ENCODE measurements around the gene ARHGAP33.

The ARHGAP33 gene

GRCh38 chr19:35779033-35779432 is 3.7 kb downstream of the ARHGAP33 start:
- DNase-seq, result no peak

GRCh38 chr19:35780058-35780457 is 4.7 kb downstream of the ARHGAP33 start:
- DNase-seq, result no peak

DNA sequence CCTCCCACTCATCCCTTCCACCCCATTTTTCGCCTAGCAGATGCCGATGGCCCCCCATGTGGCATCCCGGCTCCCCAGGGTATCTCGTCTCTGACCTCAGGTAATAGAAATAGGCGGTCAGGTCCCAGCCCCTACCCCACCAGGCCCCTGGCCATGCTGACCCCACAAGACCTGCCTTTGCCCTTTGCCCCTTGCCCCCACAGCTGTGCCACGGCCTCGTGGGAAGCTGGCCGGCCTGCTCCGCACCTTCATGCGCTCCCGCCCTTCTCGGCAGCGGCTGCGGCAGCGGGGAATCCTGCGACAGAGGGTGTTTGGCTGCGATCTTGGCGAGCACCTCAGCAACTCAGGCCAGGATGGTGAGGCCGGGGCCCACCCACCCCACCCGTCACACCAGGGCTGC is 5.4 kb downstream of the ARHGAP33 start:
- no peak for DNase-seq

GRCh38 chr19:35781650-35782049 is 6.3 kb downstream of the ARHGAP33 start:
- no peak for DNase-seq

- no peak for DNase-seq
Observed at GRCh38 chr19:35782589-35782988, 7.2 kb downstream of the ARHGAP33 start.

DNA sequence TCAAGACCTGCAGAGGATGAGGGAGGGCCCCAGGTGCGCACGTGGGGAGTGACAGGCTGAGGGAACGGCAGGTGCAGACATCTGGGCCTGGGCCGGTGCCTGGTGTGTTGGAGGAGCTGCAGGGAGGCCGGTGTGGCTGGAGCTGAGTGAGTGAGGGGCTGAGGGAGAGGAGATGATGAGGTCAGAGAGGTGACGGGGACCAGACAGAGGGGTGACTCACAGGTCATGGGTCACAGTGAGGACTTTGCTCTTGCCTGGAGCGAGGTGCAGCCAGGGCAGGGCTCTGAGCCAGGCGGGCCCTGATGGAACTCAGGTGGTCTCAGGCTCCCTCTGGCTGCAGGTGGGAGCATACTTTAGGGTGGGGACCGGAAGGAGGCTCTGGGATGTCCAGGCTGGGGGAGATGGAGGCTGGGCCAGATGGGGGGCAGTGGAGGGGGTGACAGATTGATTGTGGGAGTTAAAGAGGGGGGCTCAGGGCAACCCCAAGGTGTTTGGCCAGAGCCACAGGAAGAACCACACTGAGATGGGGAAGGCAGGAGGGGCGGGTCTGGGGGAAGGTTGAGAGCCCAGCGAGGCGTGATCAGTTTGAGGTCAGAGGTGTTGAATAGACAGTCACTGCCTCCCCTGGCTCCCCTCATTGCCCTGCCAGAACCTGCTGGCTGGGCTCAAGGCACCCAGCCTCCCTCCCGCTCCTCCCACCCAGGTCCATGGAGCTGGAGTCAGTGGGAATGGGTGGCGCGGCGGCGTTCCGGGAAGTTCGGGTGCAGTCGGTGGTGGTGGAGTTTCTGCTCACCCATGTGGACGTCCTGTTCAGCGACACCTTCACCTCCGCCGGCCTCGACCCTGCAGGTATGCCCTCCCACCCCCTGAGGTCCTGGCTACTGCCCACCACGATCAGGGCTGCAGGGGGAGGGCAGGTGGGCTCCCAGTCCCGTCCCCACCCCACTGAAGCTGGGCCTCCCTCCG is 8.4 kb downstream of the ARHGAP33 start:
- no peak for DNase-seq

DNA sequence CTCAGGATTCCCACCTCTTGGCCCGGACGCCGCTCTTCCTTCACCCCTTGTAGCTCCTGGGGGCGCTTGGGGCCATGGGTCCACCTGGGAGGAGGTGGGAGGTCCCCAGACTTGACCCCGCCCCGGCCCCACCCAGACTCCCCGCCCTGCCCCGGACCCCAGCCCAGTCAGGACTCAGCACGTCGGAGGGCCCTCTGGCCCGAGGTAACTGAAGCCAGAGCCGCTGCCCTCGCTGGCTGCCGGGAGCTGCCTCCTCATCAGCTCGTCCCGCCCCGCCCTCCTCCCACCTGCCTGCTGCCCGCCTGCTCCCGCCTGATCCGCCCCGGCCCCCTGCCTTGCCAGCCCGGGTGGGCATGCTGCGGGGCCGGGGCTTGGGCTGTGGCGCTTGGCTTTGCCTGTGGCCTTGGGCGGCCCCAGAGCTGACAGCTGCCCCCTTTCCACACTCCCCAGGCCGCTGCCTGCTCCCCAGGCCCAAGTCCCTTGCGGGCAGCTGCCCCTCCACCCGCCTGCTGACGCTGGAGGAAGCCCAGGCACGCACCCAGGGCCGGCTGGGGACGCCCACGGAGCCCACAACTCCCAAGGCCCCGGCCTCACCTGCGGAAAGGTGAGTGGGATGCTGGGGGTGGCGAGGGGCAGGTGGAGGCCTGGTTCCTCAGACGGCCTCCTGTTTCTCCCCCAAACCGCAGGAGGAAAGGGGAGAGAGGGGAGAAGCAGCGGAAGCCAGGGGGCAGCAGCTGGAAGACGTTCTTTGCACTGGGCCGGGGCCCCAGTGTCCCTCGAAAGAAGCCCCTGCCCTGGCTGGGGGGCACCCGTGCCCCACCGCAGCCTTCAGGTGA is 9.4 kb downstream of the ARHGAP33 start:
- no peak for DNase-seq

DNA sequence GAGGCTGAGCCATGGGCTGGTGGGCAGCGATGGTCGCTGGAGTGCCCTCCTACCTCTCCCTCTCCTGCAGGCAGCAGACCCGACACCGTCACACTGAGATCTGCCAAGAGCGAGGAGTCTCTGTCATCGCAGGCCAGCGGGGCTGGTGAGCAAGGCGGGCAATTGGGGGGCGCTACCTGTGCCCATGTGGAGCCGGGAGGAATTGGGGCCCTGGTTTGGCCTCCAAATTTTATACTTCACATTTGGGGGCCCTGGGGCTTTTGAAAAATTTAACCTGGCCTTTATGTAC is 9.9 kb downstream of the ARHGAP33 start:
- no peak for DNase-seq

- no peak for DNase-seq
Observed at GRCh38 chr19:35786299-35787160, 11.2 kb downstream of the ARHGAP33 start.

DNA sequence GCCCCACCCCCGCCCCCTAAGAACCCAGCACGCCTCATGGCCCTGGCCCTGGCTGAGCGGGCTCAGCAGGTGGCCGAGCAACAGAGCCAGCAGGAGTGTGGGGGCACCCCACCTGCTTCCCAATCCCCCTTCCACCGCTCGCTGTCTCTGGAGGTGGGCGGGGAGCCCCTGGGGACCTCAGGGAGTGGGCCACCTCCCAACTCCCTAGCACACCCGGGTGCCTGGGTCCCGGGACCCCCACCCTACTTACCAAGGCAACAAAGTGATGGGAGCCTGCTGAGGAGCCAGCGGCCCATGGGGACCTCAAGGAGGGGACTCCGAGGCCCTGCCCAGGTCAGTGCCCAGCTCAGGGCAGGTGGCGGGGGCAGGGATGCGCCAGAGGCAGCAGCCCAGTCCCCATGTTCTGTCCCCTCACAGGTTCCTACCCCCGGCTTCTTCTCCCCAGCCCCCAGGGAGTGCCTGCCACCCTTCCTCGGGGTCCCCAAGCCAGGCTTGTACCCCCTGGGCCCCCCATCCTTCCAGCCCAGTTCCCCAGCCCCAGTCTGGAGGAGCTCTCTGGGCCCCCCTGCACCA is 11.9 kb downstream of the ARHGAP33 start:
- no peak for DNase-seq

GRCh38 chr19:35788205-35788960 is 13.0 kb downstream of the ARHGAP33 start:
- no peak for DNase-seq

DNA sequence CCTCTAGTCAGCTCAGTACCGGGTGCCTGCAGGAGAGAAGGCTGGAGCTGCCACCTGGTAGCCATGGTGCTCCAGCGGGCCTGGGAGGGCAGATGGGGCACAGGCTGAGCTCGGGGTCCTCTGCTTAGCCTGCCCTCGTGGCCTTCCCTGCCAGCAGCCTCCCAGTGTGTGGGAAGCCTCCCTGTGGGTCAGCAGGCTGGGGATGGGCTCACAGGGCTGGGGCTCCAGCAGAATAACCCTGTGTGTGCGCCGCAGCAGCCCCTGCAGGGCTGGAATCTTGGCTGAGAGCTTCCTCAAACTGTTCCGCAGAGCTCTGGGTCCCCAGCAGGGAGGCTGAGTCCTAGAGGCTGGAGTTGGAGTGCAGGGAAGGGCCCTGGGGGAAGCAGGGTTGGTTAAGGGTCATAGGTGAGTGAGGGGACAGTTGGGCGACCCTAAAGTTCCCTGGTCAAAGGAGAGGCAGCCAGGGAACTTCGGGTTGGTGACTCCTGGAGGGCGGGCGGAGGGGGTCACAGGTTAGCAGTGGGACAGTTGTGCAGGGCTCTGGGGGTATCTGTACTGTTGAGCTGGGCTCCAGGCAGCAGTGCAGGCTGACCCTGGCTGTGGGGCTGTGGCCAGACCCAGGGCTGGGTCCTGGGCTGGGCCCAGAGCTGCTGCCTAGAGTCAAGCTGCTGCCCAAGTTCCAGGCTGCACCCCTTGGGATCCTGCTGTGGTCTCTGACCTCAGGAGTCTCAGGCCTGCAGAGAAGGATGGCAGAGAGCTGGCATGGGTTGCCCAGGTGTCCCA is 14.0 kb downstream of the ARHGAP33 start:
- no peak for DNase-seq

GRCh38 chr19:35789978-35790944 is 14.9 kb downstream of the ARHGAP33 start:
- DNase-seq, result no peak

DNA sequence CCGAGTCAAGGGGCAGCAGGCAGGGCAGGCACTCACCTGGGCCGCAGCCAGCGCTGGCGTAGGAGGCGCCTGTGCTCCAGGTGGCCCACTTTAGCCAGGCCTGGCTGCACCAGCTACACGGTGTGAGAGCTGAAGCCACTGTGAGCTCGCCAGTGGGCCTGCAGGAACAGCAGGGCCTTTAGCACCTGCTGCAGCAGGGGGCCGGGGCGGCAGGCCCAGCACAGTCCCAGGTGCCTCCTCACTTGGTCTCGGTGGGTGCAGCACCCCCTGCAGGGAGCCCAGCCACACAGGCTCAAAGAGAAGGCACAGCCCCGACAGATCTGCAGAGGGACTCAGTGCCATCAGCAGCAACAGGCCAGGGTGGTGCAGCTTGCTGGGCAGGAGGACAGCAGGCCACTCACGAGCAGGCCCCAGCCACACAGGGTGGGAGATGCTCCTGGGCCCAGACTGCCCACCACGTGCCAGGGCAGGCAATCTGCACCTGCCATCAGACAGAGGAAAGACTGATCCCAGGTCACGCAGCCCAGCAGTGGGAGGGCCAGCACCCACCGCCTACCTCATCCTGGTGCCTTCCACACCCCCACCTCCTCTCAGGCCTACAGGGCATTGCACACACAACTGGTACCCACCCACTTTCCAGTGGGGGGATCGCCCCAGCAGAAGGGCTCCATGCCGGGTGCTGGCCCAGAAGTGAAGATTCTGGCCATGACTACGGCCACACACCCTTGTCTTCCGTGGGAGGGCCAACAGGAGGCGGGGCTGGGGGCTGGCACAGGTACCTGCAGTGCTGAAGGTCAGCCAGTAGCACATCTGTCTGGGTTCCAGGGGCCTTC is 15.8 kb downstream of the ARHGAP33 start:
- no peak for DNase-seq

DNA sequence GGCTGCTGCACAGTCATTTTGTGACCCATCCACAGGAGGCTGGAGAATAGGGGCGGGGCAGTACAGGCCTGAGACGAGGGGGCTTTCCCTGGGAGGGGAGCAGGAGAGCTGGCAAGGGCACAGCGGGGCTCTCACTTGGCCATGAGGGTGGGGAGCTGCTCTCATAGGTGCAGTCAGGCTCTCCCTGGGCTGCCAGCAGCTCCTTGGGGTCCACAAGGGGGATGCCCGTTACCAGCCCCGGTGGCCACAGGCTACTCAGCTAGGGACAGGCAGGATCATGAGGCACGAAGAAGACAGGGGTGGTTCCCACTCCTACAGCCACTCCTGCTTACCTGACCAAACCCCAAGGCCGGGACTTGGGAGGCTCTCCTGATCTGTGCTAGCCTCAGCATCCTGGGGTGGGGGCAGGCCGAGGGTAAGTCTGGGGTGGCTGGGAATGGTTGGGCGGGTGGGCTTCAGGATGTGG is 16.5 kb downstream of the ARHGAP33 start:
- DNase-seq, result no peak

- no peak for DNase-seq
Observed at GRCh38 chr19:35792312-35792711, 16.9 kb downstream of the ARHGAP33 start.

- no peak for DNase-seq
Observed at GRCh38 chr19:35792888-35793287, 17.5 kb downstream of the ARHGAP33 start.

- DNase-seq, result no peak
Observed at GRCh38 chr19:35793381-35794165, 18.2 kb downstream of the ARHGAP33 start.

Data from hematopoietic multipotent progenitor cell treated with erythropoietin and hydrocortisone succinate and interleukin-3 and kit ligand, for 8 days (in vitro differentiated cells).